ENCODE measurements around the gene CSMD2. TPM values are rescaled to one million over a fixed set of nuclear protein-coding genes. Genes with fewer than 3 reads are reported as not detected.
A peak's percentile ranks its signal among the peaks of the same experiment; 100 is the strongest.

CSMD2 gene
- total RNA-seq, 5 donors from 2014 or later (not counting 1 experiment from before 2014, with no cell fraction given): 0.03 TPM; not detected in 4

DNA sequence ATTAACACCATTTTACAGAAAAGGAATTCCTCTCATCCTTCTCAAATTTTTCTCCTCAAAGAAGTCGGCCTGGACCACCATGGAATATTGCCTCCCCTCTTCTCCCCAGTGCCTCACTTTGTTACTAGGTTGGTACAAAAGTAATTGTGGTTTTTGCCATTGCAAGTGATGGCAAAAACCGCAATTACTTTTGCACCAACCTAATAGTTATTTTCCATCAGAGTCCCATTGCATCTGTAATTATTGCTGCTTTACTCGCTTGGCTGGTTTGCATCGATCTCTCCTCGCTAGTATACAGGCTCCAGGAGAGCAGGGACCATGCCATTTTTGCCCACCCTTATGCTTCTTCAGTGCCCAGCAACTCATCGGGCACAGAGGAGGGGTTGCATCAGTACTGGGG, 10.7 kb upstream of the CSMD2 start:
- CTCF ChIA-PET: no interaction called here
- Histone ChIP-seq H3K9me3 (no peaks in the 10 kb centered on the region), H3K4me3 (ENCODE audit: control insufficient read depth in 1 of 2, extremely low read depth in 1 of 2, low read length in 1 of 2) (no peak overlapping the region), H3K4me1 (ENCODE audit: control insufficient read depth in 1 of 2, extremely low read depth in 1 of 2, insufficient read depth in 2 of 2, low read length in 2 of 2) (no peaks in the 10 kb centered on the region), H3K27me3 (replicated peaks in 1 of 2; ENCODE audit: control insufficient read depth in 2 of 2, extremely low read depth in 1 of 2, insufficient read depth in 2 of 2, low read length in 1 of 2) (peaks cover 6 to 27% of the 10 kb centered on the region in 2 experiments), H3K27ac (ENCODE audit: low read length) (no peak overlapping the region), H3K36me3 (ENCODE audit: control insufficient read depth in 2 of 2, extremely low read depth in 1 of 2, insufficient read depth in 1 of 2, low read length in 1 of 2) (no peaks in the 10 kb centered on the region)
- peaks cover 44% of the 10 kb centered on the region in 2 donors for H3K27me3 Mint-ChIP-seq
- WGBS (ENCODE audit: insufficient coverage): 80% methylated on average over 2 of the region's 6 CpGs
- no peak for ATAC-seq (replicated peaks in 1 of 4)
- no peak for DNase-seq
- H3K4me1 Mint-ChIP-seq: no peaks in the 10 kb centered on the region
- no peaks in the 10 kb centered on the region for H3K36me3 Mint-ChIP-seq
- POLR2A ChIA-PET: no interaction called here
- no peak overlapping the region for H3K4me3 Mint-ChIP-seq
- H3K27ac Mint-ChIP-seq: no peak overlapping the region
- no peaks in the 10 kb centered on the region for H3K9me3 Mint-ChIP-seq

DNA sequence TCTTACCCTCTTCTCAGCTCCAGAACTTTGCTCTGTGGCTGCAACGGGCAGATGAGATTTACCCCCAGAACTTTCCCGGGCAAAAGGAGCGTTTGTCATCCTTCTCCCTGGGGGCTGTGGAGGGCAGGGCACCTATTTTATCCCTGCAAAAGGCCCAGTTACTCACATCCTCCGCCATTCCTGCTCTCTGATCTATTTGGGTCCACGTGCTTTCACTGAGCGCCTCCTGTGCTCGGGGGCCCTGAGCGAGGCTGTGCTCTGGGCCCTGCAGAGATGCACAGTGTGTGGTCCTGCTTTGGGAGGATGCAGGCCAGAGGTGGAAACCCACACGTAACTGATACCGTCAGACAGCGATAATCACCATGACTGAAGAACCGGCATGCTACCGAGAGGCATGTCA, 2.4 kb upstream of the CSMD2 start:
- ChIA-PET POLR2A (no interaction called here), CTCF (no interaction called here)
- Mint-ChIP-seq H3K36me3 (no peaks in the 10 kb centered on the region), H3K9me3 (no peaks in the 10 kb centered on the region), H3K27ac (no peak overlapping the region), H3K4me3 (no peak overlapping the region), H3K27me3 (peaks cover 52 to 65% of the 10 kb centered on the region in 2 donors), H3K4me1 (peaks cover 0 to 15% (median 13%) of the 10 kb centered on the region in 3 donors)
- ATAC-seq (replicated peaks in 1 of 4) (no peak), DNase-seq (no peak)
- 43% methylated on average over 9 of the region's 13 CpGs for WGBS (ENCODE audit: insufficient coverage)
- no peak overlapping the region for H3K4me3 ChIP-seq (ENCODE audit: control insufficient read depth in 1 of 2, extremely low read depth in 1 of 2, low read length in 1 of 2)
- H3K9me3 ChIP-seq: no peaks in the 10 kb centered on the region
- H3K4me1 ChIP-seq (ENCODE audit: control insufficient read depth in 1 of 2, extremely low read depth in 1 of 2, insufficient read depth in 2 of 2, low read length in 2 of 2): peaks cover 0 to 12% of the 10 kb centered on the region in 2 experiments
- H3K27me3 ChIP-seq (replicated peaks in 1 of 2; ENCODE audit: control insufficient read depth in 2 of 2, extremely low read depth in 1 of 2, insufficient read depth in 2 of 2, low read length in 1 of 2): peaks cover 12 to 57% of the 10 kb centered on the region in 2 experiments
- no peak overlapping the region for H3K27ac ChIP-seq (ENCODE audit: low read length)
- no peaks in the 10 kb centered on the region for H3K36me3 ChIP-seq (ENCODE audit: control insufficient read depth in 2 of 2, extremely low read depth in 1 of 2, insufficient read depth in 1 of 2, low read length in 1 of 2)

DNA sequence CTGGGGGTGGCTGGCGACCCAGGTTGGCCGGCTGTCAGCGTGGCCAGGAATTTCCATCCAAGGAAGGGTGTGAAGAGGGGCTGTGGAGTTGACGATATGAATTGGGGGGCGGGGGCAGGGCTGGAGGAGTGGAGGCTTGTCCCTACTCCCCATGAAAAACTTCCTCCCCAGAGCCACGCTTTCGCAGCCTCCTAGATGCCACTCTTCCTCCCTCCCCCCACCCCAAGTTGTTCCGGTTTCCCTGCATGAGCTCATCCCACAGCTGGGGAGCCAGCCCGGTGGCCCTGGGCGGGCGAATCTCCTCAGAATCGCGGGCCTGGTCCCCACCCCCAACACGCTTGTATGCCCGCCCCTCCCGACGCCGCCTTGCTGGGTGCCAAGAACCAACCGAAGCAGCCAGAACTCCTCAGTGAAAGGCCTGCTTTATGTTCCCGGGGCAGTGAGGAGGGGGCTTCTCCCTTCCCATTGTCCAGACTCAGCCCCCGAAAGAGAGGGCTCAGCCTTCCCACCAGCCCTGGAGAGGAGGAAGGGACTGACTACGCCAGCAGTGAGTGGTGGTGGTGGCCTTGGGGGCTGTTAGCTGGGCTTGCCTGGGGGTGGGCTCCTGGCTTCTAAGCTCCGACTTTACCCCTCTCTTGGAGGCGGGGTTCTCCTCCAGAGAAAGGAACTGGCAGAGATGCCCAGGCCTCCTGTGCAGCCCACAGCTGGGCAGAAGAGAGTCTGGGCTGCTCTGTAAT, 1.8 kb upstream of the CSMD2 start:
- Histone ChIP-seq H3K4me3 (ENCODE audit: control insufficient read depth in 1 of 2, extremely low read depth in 1 of 2, low read length in 1 of 2) (no peak overlapping the region), H3K36me3 (ENCODE audit: control insufficient read depth in 2 of 2, extremely low read depth in 1 of 2, insufficient read depth in 1 of 2, low read length in 1 of 2) (no peaks in the 10 kb centered on the region), H3K4me1 (ENCODE audit: control insufficient read depth in 1 of 2, extremely low read depth in 1 of 2, insufficient read depth in 2 of 2, low read length in 2 of 2) (peaks cover 0 to 12% of the 10 kb centered on the region in 2 experiments), H3K27ac (ENCODE audit: low read length) (no peak overlapping the region), H3K27me3 (replicated peaks in 1 of 2; ENCODE audit: control insufficient read depth in 2 of 2, extremely low read depth in 1 of 2, insufficient read depth in 2 of 2, low read length in 1 of 2) (peaks cover 12 to 61% of the 10 kb centered on the region in 2 experiments), H3K9me3 (no peaks in the 10 kb centered on the region)
- 8% methylated on average over 7 of the region's 24 CpGs for WGBS (ENCODE audit: insufficient coverage)
- ATAC-seq (replicated peaks in 1 of 4) (no peak), DNase-seq (no peak)
- CTCF ChIA-PET: no interaction called here
- Mint-ChIP-seq H3K4me1 (peaks cover 0 to 17% (median 13%) of the 10 kb centered on the region in 3 donors), H3K27me3 (peaks cover 58 to 67% of the 10 kb centered on the region in 2 donors), H3K9me3 (no peaks in the 10 kb centered on the region), H3K36me3 (no peaks in the 10 kb centered on the region), H3K4me3 (no peak overlapping the region), H3K27ac (no peak overlapping the region)
- POLR2A ChIA-PET: no interaction called here

DNA sequence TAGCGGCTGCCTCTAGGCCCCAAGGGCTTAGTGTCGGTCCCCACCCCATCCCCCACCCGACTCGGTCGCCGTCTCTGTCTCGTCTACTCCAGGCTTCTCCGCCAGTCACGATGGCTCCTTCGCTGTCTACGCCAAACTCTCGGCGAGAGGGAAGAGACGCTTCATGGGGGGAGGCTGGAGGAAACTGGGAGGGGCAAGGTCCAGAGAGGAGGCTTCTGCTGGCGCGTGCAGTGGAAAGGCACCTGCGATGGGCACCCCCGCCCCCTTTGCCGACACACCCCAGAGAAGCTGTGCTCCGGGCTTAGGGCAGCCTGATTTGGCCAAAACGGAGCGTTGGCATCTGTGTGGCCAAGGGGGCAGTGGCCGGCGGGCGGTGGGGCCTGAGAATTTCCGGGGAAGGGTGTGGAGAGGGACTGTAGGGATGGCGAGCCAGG, 1.2 kb upstream of the CSMD2 start:
- no peaks in the 10 kb centered on the region for H3K36me3 Mint-ChIP-seq
- no peak overlapping the region for H3K27ac Mint-ChIP-seq
- Histone ChIP-seq H3K9me3 (no peaks in the 10 kb centered on the region), H3K4me3 (ENCODE audit: control insufficient read depth in 1 of 2, extremely low read depth in 1 of 2, low read length in 1 of 2) (no peak overlapping the region), H3K4me1 (ENCODE audit: control insufficient read depth in 1 of 2, extremely low read depth in 1 of 2, insufficient read depth in 2 of 2, low read length in 2 of 2) (peaks cover 0 to 12% of the 10 kb centered on the region in 2 experiments), H3K36me3 (ENCODE audit: control insufficient read depth in 2 of 2, extremely low read depth in 1 of 2, insufficient read depth in 1 of 2, low read length in 1 of 2) (no peaks in the 10 kb centered on the region), H3K27ac (ENCODE audit: low read length) (no peak overlapping the region), H3K27me3 (replicated peaks in 1 of 2; ENCODE audit: control insufficient read depth in 2 of 2, extremely low read depth in 1 of 2, insufficient read depth in 2 of 2, low read length in 1 of 2) (peaks cover 12 to 62% of the 10 kb centered on the region in 2 experiments)
- no peak overlapping the region for H3K4me3 Mint-ChIP-seq
- no peak for DNase-seq
- no peak for ATAC-seq (replicated peaks in 1 of 4)
- ChIA-PET CTCF (no interaction called here), POLR2A (no interaction called here)
- peaks cover 61 to 73% of the 10 kb centered on the region in 2 donors for H3K27me3 Mint-ChIP-seq
- no peaks in the 10 kb centered on the region for H3K9me3 Mint-ChIP-seq
- H3K4me1 Mint-ChIP-seq: peaks cover 0 to 20% (median 13%) of the 10 kb centered on the region in 3 donors
- 8% methylated on average over 21 of the region's 27 CpGs for WGBS (ENCODE audit: insufficient coverage)

DNA sequence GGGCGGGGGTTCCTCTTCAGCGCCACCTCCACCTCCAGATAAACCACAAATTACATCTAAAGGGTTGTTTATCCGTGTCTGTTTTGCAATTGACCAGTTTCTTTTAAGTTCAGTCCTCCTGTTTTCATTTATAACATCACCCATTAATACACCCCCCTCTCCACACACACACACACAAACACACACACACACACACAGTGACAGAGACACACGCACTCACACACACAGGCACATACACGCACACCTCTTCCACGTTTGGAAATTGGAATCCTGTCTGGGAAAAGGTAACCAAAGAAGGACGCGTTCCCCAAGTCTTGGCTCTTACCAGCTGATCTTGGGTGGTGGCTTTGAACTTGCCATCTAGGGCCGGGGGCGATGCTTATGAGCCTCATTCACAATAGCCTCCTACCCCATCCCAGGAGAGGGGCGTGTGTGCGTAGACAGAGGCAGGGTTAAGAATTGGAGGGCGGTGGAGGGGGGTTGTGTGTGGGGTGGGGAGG, 442 bp upstream of the CSMD2 start:
- Histone ChIP-seq H3K4me3 (ENCODE audit: control insufficient read depth in 1 of 2, extremely low read depth in 1 of 2, low read length in 1 of 2) (no peak overlapping the region), H3K9me3 (no peaks in the 10 kb centered on the region), H3K27me3 (replicated peaks in 1 of 2; ENCODE audit: control insufficient read depth in 2 of 2, extremely low read depth in 1 of 2, insufficient read depth in 2 of 2, low read length in 1 of 2) (peaks cover 12 to 59% of the 10 kb centered on the region in 2 experiments), H3K27ac (ENCODE audit: low read length) (no peak overlapping the region), H3K4me1 (ENCODE audit: control insufficient read depth in 1 of 2, extremely low read depth in 1 of 2, insufficient read depth in 2 of 2, low read length in 2 of 2) (peaks cover 0 to 12% of the 10 kb centered on the region in 2 experiments), H3K36me3 (ENCODE audit: control insufficient read depth in 2 of 2, extremely low read depth in 1 of 2, insufficient read depth in 1 of 2, low read length in 1 of 2) (no peaks in the 10 kb centered on the region)
- H3K27me3 Mint-ChIP-seq: peaks cover 61 to 75% of the 10 kb centered on the region in 2 donors
- no peak for ATAC-seq (replicated peaks in 1 of 4)
- no peak for DNase-seq
- WGBS (ENCODE audit: insufficient coverage): no CpG with 5 or more reads among the region's 13 CpGs
- ChIA-PET POLR2A (no interaction called here), CTCF (no interaction called here)
- H3K4me3 Mint-ChIP-seq: peak overlapping the region in 1 of 3 donors; percentile 44
- H3K4me1 Mint-ChIP-seq: peaks cover 0 to 20% (median 13%) of the 10 kb centered on the region in 3 donors
- no peaks in the 10 kb centered on the region for H3K36me3 Mint-ChIP-seq
- no peaks in the 10 kb centered on the region for H3K9me3 Mint-ChIP-seq
- H3K27ac Mint-ChIP-seq: no peak overlapping the region

DNA sequence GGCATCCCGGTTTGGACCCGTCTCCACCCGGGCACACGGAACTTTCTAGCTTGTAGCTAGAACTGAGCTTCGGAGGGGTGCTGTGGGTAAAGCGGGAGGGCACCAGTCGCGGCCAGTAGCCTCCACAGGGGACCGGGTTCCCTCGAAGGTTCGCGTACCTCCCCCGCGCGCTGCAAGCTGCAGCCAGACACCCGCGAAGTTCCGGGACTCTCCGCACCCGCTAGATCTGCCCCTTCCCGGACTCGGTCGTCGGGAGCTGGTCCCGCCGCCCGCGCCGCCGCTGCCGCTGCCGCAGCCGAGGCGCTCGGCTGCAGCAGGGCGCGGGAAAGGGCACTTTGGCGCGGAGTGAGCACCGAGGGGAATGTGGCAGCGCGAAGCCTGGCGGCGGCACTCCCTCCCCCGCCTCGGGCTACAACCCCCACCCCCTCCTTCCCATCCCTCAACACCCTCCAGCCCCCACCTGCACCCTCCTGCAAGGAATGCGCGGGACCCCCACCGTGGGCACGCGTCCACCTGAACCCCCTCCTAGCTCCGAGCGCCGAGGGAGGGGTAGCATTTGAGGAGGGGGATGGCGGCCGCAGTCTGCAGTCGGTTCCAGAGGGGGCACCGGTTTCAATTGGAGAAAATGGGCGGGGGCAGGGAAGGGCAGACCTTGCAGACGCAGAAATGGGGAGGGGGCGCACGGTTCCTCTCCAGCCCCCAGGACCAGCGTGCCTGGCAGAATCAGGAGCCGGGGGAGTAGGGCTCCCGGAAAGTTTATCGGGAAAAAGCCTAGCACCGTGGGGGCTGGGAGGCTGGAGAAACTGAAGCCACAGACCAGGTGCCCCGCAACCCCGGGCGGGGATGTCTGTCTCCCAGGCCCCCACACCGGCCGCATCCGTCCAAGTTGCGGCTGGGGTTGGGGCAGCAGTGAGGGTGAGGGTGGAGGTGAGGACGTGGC, 968 bp downstream of the CSMD2 start:
- peaks cover 0 to 12% of the 10 kb centered on the region in 2 experiments for H3K4me1 ChIP-seq (ENCODE audit: control insufficient read depth in 1 of 2, extremely low read depth in 1 of 2, insufficient read depth in 2 of 2, low read length in 2 of 2)
- WGBS (ENCODE audit: insufficient coverage): 3% methylated on average over 58 of the region's 75 CpGs
- ChIA-PET POLR2A (no interaction called here), CTCF (no interaction called here)
- ATAC-seq (replicated peaks in 1 of 4) (peak in 1 of 4 experiments; percentile 41), DNase-seq (no peak)
- H3K4me1 Mint-ChIP-seq: peaks cover 0 to 20% (median 13%) of the 10 kb centered on the region in 3 donors
- no peak overlapping the region for H3K27ac ChIP-seq (ENCODE audit: low read length)
- H3K4me3 Mint-ChIP-seq: peak overlapping the region in 1 of 3 donors; percentile 62
- peak overlapping the region in 1 of 2 donors; percentile 10 for H3K4me3 ChIP-seq (ENCODE audit: control insufficient read depth in 1 of 2, extremely low read depth in 1 of 2, low read length in 1 of 2)
- H3K27ac Mint-ChIP-seq: no peak overlapping the region
- H3K36me3 Mint-ChIP-seq: no peaks in the 10 kb centered on the region
- H3K27me3 ChIP-seq (replicated peaks in 1 of 2; ENCODE audit: control insufficient read depth in 2 of 2, extremely low read depth in 1 of 2, insufficient read depth in 2 of 2, low read length in 1 of 2): peaks cover 7 to 56% of the 10 kb centered on the region in 2 experiments
- no peaks in the 10 kb centered on the region for H3K9me3 ChIP-seq
- H3K9me3 Mint-ChIP-seq: no peaks in the 10 kb centered on the region
- peaks cover 60 to 70% of the 10 kb centered on the region in 2 donors for H3K27me3 Mint-ChIP-seq
- no peaks in the 10 kb centered on the region for H3K36me3 ChIP-seq (ENCODE audit: control insufficient read depth in 2 of 2, extremely low read depth in 1 of 2, insufficient read depth in 1 of 2, low read length in 1 of 2)
